Osteoblast (primary cell): ENCODE results near the gene PRKCQ. TPM values are rescaled to one million over a fixed set of nuclear protein-coding genes. Genes with fewer than 3 reads are reported as not detected.

Experiments used
- DNase-seq: peaks from one replicate; pipeline ENCODE4 v3.0.0; 2011; ENCODE audit warnings: low spot score, mixed read lengths; ENCODE audit not compliant: insufficient read length; ENCODE audit errors: missing footprints
- H2AFZ ChIP-seq: 2 replicates; pipeline ENCODE4 v1.6.0; 2011; ENCODE audit warnings: mild to moderate bottlenecking, low read length
- H3K27ac ChIP-seq: 2 replicates; pipeline ENCODE4 v1.5.1; 2011; ENCODE audit warnings: mild to moderate bottlenecking, low read depth, low read length, moderate library complexity
- H3K27me3 ChIP-seq: 2 replicates; pipeline ENCODE4 v1.6.0; 2012; ENCODE audit warnings: mild to moderate bottlenecking, control low read depth, inconsistent platforms, low read length, moderate library complexity; ENCODE audit not compliant: insufficient read depth
- H3K36me3 ChIP-seq: 2 replicates; pipeline ENCODE4 v1.5.1; 2011; ENCODE audit warnings: mild to moderate bottlenecking, low read length, control low read depth, moderate library complexity; ENCODE audit not compliant: insufficient read depth
- H3K4me1 ChIP-seq: 2 replicates; pipeline ENCODE4 v1.5.1; 2011; ENCODE audit warnings: mild to moderate bottlenecking, low read length, control low read depth, moderate library complexity; ENCODE audit not compliant: insufficient read depth
- H3K4me2 ChIP-seq: 2 replicates; pipeline ENCODE4 v1.6.0; 2011; ENCODE audit warnings: mild to moderate bottlenecking, low read length; ENCODE audit not compliant: insufficient read depth
- H3K4me3 ChIP-seq: fragments of 200-600 bp; sonication (generic); 3 replicates; pipeline ENCODE4 v1.5.1; 2012; ENCODE audit warnings: mild to moderate bottlenecking, low read length, inconsistent platforms; ENCODE audit not compliant: insufficient read depth
- H3K79me2 ChIP-seq: 2 replicates; pipeline ENCODE4 v1.6.0; 2012; ENCODE audit warnings: mild to moderate bottlenecking, low read length, control low read depth, inconsistent platforms; ENCODE audit not compliant: insufficient read depth
- H3K9me3 ChIP-seq: 2 replicates; pipeline ENCODE4 v1.5.1; 2011; ENCODE audit warnings: low read depth, low read length, control low read depth
- H4K20me1 ChIP-seq: 2 replicates; pipeline ENCODE4 v1.6.0; 2012; ENCODE audit warnings: mild to moderate bottlenecking, low read length, control low read depth; ENCODE audit not compliant: insufficient read depth
- total RNA-seq: library from RNA; depleted of rRNA; stranded (reverse); fragments of >200 nt; gene quantifications from 2 replicates; pipeline ENCODE4 v1.2.3, GENCODE V29; 2012
- TF ChIP-seq, protein P1 (sequence below): IDR thresholded peaks from 2 replicates; pipeline ENCODE4 v1.5.1; 2011; ENCODE audit warnings: mild to moderate bottlenecking, low read depth, low read length, moderate library complexity; ENCODE audit errors: extremely low read depth

PRKCQ gene
- total RNA-seq, 1 donor: not detected

DNA sequence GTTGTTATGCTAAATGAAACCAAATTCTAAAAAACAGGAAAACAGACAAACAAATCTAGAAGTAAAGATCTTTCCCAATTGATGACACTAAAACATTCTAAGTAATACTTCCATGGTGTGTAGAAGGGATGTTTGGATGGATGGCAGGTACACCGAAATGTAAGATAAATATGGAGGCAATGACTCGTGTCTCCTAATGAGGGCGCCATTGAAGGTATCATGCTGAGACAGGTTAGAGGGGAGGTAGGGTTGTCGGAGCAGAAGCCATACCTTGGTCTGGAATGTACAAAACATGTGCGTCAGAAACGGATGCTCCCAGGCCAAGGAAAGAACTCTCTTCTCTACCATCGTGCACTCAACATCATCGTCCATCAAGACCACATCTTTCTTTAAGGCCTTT, 101.4 kb downstream of the PRKCQ start:
- TF ChIP-seq, protein P1, sequence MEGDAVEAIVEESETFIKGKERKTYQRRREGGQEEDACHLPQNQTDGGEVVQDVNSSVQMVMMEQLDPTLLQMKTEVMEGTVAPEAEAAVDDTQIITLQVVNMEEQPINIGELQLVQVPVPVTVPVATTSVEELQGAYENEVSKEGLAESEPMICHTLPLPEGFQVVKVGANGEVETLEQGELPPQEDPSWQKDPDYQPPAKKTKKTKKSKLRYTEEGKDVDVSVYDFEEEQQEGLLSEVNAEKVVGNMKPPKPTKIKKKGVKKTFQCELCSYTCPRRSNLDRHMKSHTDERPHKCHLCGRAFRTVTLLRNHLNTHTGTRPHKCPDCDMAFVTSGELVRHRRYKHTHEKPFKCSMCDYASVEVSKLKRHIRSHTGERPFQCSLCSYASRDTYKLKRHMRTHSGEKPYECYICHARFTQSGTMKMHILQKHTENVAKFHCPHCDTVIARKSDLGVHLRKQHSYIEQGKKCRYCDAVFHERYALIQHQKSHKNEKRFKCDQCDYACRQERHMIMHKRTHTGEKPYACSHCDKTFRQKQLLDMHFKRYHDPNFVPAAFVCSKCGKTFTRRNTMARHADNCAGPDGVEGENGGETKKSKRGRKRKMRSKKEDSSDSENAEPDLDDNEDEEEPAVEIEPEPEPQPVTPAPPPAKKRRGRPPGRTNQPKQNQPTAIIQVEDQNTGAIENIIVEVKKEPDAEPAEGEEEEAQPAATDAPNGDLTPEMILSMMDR: no peak
- Histone ChIP-seq H3K36me3 (no peaks in the 10 kb centered on the region), H3K4me2 (no peak overlapping the region), H3K79me2 (no peaks in the 10 kb centered on the region), H3K27ac (no peak overlapping the region), H3K9me3 (no peaks in the 10 kb centered on the region), H3K4me1 (no peaks in the 10 kb centered on the region), H3K4me3 (no peak overlapping the region), H4K20me1 (no peaks in the 10 kb centered on the region), H2AFZ (no peak overlapping the region), H3K27me3 (no peaks in the 10 kb centered on the region)
- DNase-seq: peak; percentile 66

DNA sequence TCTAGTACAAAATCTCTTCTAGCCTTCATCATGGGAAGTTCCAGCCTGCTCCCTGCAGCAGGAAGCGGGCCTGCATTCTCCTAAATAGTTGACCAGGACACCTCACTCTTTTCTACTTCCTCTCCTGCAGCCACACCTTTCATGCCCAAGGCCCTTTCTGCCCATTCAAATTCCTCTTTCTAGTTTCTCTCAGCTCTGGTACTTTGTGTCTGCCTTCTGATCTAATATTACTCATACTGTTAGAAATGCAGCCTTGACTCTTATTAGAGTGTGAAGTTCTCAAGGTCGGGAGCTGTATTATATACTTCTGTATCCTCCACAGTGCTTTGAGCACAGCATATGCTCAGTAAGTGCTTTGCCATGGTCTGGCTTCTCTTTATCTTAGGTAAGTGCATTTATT, 103.1 kb downstream of the PRKCQ start:
- H3K27ac ChIP-seq: no peak overlapping the region
- H3K27me3 ChIP-seq: no peaks in the 10 kb centered on the region
- H3K4me3 ChIP-seq: no peak overlapping the region
- H3K4me2 ChIP-seq: no peak overlapping the region
- H3K9me3 ChIP-seq: no peaks in the 10 kb centered on the region
- no peaks in the 10 kb centered on the region for H3K36me3 ChIP-seq
- DNase-seq: no peak
- TF ChIP-seq, protein P1: no peak
- no peaks in the 10 kb centered on the region for H4K20me1 ChIP-seq
- no peaks in the 10 kb centered on the region for H3K79me2 ChIP-seq
- no peaks in the 10 kb centered on the region for H3K4me1 ChIP-seq
- no peak overlapping the region for H2AFZ ChIP-seq

DNA sequence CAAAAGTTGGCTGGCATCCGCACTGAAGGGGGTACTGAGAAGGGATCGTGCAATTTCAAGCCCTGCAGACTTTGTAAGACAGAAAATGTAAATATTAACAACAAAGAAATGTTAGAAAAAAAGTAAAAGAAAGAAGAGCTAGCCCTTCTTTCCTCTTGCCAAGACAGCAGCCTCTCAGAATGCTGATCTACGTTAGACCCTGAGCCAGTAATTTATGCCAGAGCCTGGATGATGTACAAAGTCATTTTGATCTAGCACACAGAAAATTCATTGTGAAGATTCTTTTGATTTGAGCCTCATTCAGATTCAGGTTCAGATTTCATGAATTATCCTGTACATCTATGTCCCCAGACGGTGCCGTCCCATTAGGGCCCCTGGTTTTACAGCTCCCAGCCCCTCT, 105.2 kb downstream of the PRKCQ start:
- Histone ChIP-seq H3K9me3 (no peaks in the 10 kb centered on the region), H3K79me2 (no peaks in the 10 kb centered on the region), H2AFZ (no peak overlapping the region), H3K27me3 (no peaks in the 10 kb centered on the region), H4K20me1 (no peaks in the 10 kb centered on the region), H3K36me3 (no peaks in the 10 kb centered on the region), H3K4me3 (no peak overlapping the region), H3K27ac (no peak overlapping the region), H3K4me2 (no peak overlapping the region), H3K4me1 (no peaks in the 10 kb centered on the region)
- no peak for DNase-seq
- TF ChIP-seq, protein P1: no peak

DNA sequence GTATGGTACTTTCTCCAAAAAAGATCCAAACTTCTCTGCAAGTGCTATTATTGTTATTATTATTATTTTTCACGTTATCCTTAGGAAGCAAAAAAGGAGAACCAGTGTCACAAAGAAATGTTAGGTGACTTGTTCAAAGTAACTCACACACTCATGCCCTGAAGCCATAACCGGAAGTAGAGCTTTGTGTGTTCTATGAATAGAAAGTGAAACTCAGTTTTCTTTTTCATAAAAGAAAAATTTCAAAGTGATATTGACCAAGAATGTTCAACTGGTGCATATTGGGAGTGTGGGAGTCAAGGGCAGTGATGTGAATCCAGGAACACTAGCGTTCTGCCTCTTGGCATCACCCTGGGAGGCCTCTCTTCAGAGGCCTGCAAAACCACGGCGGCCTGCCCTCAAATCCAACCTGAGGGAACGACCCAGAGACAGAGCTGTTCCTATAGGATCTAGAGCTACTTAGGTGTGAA, 106.1 kb downstream of the PRKCQ start:
- no peaks in the 10 kb centered on the region for H3K9me3 ChIP-seq
- H3K4me1 ChIP-seq: no peaks in the 10 kb centered on the region
- H3K36me3 ChIP-seq: no peaks in the 10 kb centered on the region
- H3K27me3 ChIP-seq: no peaks in the 10 kb centered on the region
- peak overlapping the region; percentile 88 for H2AFZ ChIP-seq
- TF ChIP-seq, protein P1: no peak
- H3K79me2 ChIP-seq: no peaks in the 10 kb centered on the region
- peak overlapping the region; percentile 29 for H3K4me3 ChIP-seq
- no peaks in the 10 kb centered on the region for H4K20me1 ChIP-seq
- peak overlapping the region; percentile 59 for H3K4me2 ChIP-seq
- DNase-seq: no peak
- H3K27ac ChIP-seq: no peak overlapping the region
